GM23338 (cell line): ENCODE measurements around the gene GNG4. TPM values are rescaled to one million over a fixed set of nuclear protein-coding genes. Genes with fewer than 3 reads are reported as not detected.

Experiments used
- ATAC-seq: fragments of 200-7000 bp; cut with Tn5 transposase; 3 replicates; pipeline ENCODE4 v1.9.1; 2020
- DNase-seq: peaks from one replicate; pipeline ENCODE4 v3.0.0-alpha.2; 2015; ENCODE audit warnings: low spot score
- H2AFZ ChIP-seq: fragments of 200-600 bp; sonication (generic); 2 replicates; pipeline ENCODE4 v1.8.0; 2016; ENCODE audit warnings: antibody characterized with exemption, mild to moderate bottlenecking, moderate library complexity
- H3F3A ChIP-seq: fragments of 200-600 bp; sonication (generic); replicated peaks from 2 replicates; pipeline ENCODE4 v1.8.0; 2017; ENCODE audit warnings: antibody characterized with exemption, mixed run types, low read depth
- H3K27ac ChIP-seq: fragments of 200-600 bp; sonication (generic); 2 replicates; pipeline ENCODE4 v1.6.1; 2016; ENCODE audit warnings: low read depth
- H3K27me3 ChIP-seq: fragments of 200-600 bp; sonication (generic); 2 replicates; pipeline ENCODE4 v1.8.0; 2016; ENCODE audit warnings: mild to moderate bottlenecking, mixed run types, moderate library complexity; ENCODE audit not compliant: insufficient read depth
- H3K36me3 ChIP-seq: fragments of 200-600 bp; sonication (generic); 2 replicates; pipeline ENCODE4 v1.8.0; 2016; ENCODE audit warnings: mild to moderate bottlenecking; ENCODE audit not compliant: insufficient read depth
- H3K4me1 ChIP-seq: fragments of 200-600 bp; sonication (generic); 2 replicates; pipeline ENCODE4 v1.8.0; 2016; ENCODE audit warnings: mild to moderate bottlenecking, moderate library complexity; ENCODE audit not compliant: insufficient read depth
- H3K4me2 ChIP-seq: fragments of 200-600 bp; sonication (generic); 2 replicates; pipeline ENCODE4 v1.7.1; 2017; ENCODE audit warnings: mixed run types
- H3K4me3 ChIP-seq: fragments of 200-600 bp; sonication (generic); 2 replicates; pipeline ENCODE4 v1.6.1; 2016; ENCODE audit warnings: mixed run types
- H3K79me2 ChIP-seq: fragments of 200-600 bp; sonication (generic); replicated peaks from 2 replicates; pipeline ENCODE4 v1.8.0; 2017; ENCODE audit warnings: mild to moderate bottlenecking; ENCODE audit not compliant: insufficient read depth
- H3K9me2 ChIP-seq: fragments of 200-600 bp; sonication (generic); 2 replicates; pipeline ENCODE4 v1.8.0; 2017; ENCODE audit not compliant: insufficient read depth
- H4K20me1 ChIP-seq: fragments of 200-600 bp; sonication (generic); replicated peaks from 2 replicates; pipeline ENCODE4 v1.8.0; 2017; ENCODE audit warnings: mild to moderate bottlenecking; ENCODE audit not compliant: insufficient read depth
- H3K27ac Mint-ChIP-seq: 2 replicates; pipeline ENCODE4 v1.8.0; 2020; ENCODE audit warnings: inconsistent platforms, mild to moderate bottlenecking, moderate library complexity, mixed read lengths
- H3K27me3 Mint-ChIP-seq: 3 replicates; pipeline ENCODE4 v1.8.0; 2022; ENCODE audit warnings: low read depth, mild to moderate bottlenecking, moderate library complexity, mixed read lengths, inconsistent platforms; ENCODE audit not compliant: insufficient read depth, poor library complexity
- H3K36me3 Mint-ChIP-seq: 3 replicates; pipeline ENCODE4 v1.8.0; 2021; ENCODE audit warnings: low read depth, mild to moderate bottlenecking, inconsistent platforms, moderate library complexity, mixed read lengths
- H3K4me1 Mint-ChIP-seq: 3 replicates; pipeline ENCODE4 v1.8.0; 2020; ENCODE audit warnings: mild to moderate bottlenecking, inconsistent platforms, mixed read lengths
- H3K4me3 Mint-ChIP-seq: 3 replicates; pipeline ENCODE4 v1.8.0; 2021; ENCODE audit warnings: moderate library complexity, mild to moderate bottlenecking, inconsistent platforms, mixed read lengths
- H3K9me3 Mint-ChIP-seq: 3 replicates; pipeline ENCODE4 v1.8.0; 2020; ENCODE audit warnings: moderate library complexity, mild to moderate bottlenecking, inconsistent platforms, mixed read lengths
- CREB1 ChIP-seq: fragments of 250-450 bp; sonication (Bioruptor Pico); IDR thresholded peaks from 2 replicates; pipeline ENCODE4 v1.5.0; 2020; ENCODE audit warnings: low read depth, mild to moderate bottlenecking, moderate library complexity
- POLR2AphosphoS5 ChIP-seq: IDR thresholded peaks from 2 replicates; pipeline ENCODE4 v1.6.1; 2016; ENCODE audit warnings: antibody characterized with exemption, low read depth
- STAT1 ChIP-seq: IDR thresholded peaks from one replicate; pipeline ENCODE4 v1.6.1; 2016; ENCODE audit warnings: antibody characterized with exemption; ENCODE audit not compliant: unreplicated experiment
- ZNF114 ChIP-seq: fragments of 250-450 bp; sonication (Bioruptor Pico); IDR thresholded peaks from 2 replicates; pipeline ENCODE4 v1.5.0; 2020; ENCODE audit warnings: mild to moderate bottlenecking, moderate library complexity
- ZNF462 ChIP-seq: fragments of 250-450 bp; sonication (Bioruptor Pico); IDR thresholded peaks from 2 replicates; pipeline ENCODE4 v1.5.0; 2020; ENCODE audit warnings: mild to moderate bottlenecking, moderate library complexity
- polyA plus RNA-seq: library from polyadenylated mRNA; unstranded; fragments of >200 nt; fragmentation: Nextera tagmentation; extraction: Ambion mirVana; gene quantifications from 2 replicates; pipeline ENCODE4 v1.2.1, GENCODE V29; 2016
- total RNA-seq: library from RNA; depleted of rRNA; stranded (reverse); fragments of >200 nt; shearing (Covaris generic); gene quantifications from 2 replicates; pipeline ENCODE4 v1.2.3, GENCODE V29; 2014
- TF ChIP-seq, protein P1 (sequence below), 2 experiments: fragments of 200-600 bp in 1 of 2; sonication (generic) in 1 of 2; conservative IDR thresholded peaks; 2 replicates each; pipeline versions ENCODE4 v1.5.1 to v1.6.1; 2016 to 2017; ENCODE audit warnings: antibody characterized with exemption in 2 of 2, low read depth in 2 of 2, mild to moderate bottlenecking in 2 of 2, moderate library complexity in 1 of 2
- TF ChIP-seq, protein P2 (sequence below): IDR thresholded peaks from one replicate; pipeline ENCODE4 v1.6.1; 2018; ENCODE audit warnings: antibody characterized with exemption; ENCODE audit not compliant: unreplicated experiment

The GNG4 gene
- total and polyA plus RNA-seq, 2 experiments from 2014 or later = 40.2 to 49.2 TPM

GRCh38 chr1:235679005-235679404, 29.4 kb upstream of the GNG4 start:
- Mint-ChIP-seq H3K4me1 (peaks cover 8% of the 10 kb centered on the region; the same call in 2 of the 3 replicates), H3K36me3 (peaks cover 21% of the 10 kb centered on the region), H3K27ac (no peak overlapping the region), H3K4me3 (no peak overlapping the region), H3K9me3 (peaks cover 24% of the 10 kb centered on the region), H3K27me3 (no peaks in the 10 kb centered on the region)
- DNase-seq (peak; percentile 15), ATAC-seq (peak; percentile 52)
- H3K27me3 ChIP-seq = no peaks in the 10 kb centered on the region
- TF ChIP-seq CREB1 (CRISPR knock-in tag) = no peak
- no peak for TF ChIP-seq ZNF114
- no peak for TF ChIP-seq POLR2AphosphoS5
- H3F3A ChIP-seq = no peaks in the 10 kb centered on the region
- no peak overlapping the region for H3K27ac ChIP-seq
- no peak overlapping the region for H3K4me2 ChIP-seq
- H2AFZ ChIP-seq = peak overlapping the region; percentile 75; the same call in 1 of the 2 replicates
- H3K9me2 ChIP-seq = no peaks in the 10 kb centered on the region
- H3K4me3 ChIP-seq = no peak overlapping the region
- H3K79me2 ChIP-seq = no peaks in the 10 kb centered on the region
- 0 out of 2 replicates have a peak, but pooled peaks cover 3% of the 10 kb centered on the region for H3K36me3 ChIP-seq
- H3K4me1 ChIP-seq = no peaks in the 10 kb centered on the region
- H4K20me1 ChIP-seq = no peaks in the 10 kb centered on the region

GRCh38 chr1:235675152-235675890, 25.7 kb upstream of the GNG4 start:
- Mint-ChIP-seq H3K36me3 (peaks cover 53% of the 10 kb centered on the region), H3K4me1 (0 out of 3 replicates have a peak, but pooled peaks cover 2% of the 10 kb centered on the region), H3K4me3 (no peak overlapping the region), H3K27ac (0 out of 2 replicates have a peak overlapping the region, but pooled peaks have one; percentile 17), H3K9me3 (peaks cover 53% of the 10 kb centered on the region), H3K27me3 (peaks cover 7% of the 10 kb centered on the region)
- ATAC-seq = no peak
- Histone ChIP-seq H3K4me3 (no peak overlapping the region), H3K9me2 (peaks cover 3% of the 10 kb centered on the region; the same call in 1 of the 2 replicates), H3K36me3 (peaks cover 18% of the 10 kb centered on the region; the same call in 1 of the 2 replicates), H3K27me3 (no peaks in the 10 kb centered on the region), H3K4me2 (no peak overlapping the region), H3K4me1 (no peaks in the 10 kb centered on the region), H3K79me2 (no peaks in the 10 kb centered on the region), H3F3A (no peaks in the 10 kb centered on the region), H3K27ac (0 out of 2 replicates have a peak overlapping the region, but pooled peaks have one; percentile 47), H2AFZ (peak overlapping the region; percentile 39; the same call in 1 of the 2 replicates), H4K20me1 (no peaks in the 10 kb centered on the region)
- DNase-seq = peak; percentile 27
- TF ChIP-seq, protein P1, sequence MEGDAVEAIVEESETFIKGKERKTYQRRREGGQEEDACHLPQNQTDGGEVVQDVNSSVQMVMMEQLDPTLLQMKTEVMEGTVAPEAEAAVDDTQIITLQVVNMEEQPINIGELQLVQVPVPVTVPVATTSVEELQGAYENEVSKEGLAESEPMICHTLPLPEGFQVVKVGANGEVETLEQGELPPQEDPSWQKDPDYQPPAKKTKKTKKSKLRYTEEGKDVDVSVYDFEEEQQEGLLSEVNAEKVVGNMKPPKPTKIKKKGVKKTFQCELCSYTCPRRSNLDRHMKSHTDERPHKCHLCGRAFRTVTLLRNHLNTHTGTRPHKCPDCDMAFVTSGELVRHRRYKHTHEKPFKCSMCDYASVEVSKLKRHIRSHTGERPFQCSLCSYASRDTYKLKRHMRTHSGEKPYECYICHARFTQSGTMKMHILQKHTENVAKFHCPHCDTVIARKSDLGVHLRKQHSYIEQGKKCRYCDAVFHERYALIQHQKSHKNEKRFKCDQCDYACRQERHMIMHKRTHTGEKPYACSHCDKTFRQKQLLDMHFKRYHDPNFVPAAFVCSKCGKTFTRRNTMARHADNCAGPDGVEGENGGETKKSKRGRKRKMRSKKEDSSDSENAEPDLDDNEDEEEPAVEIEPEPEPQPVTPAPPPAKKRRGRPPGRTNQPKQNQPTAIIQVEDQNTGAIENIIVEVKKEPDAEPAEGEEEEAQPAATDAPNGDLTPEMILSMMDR (conservative IDR thresholded peaks at IDR 0.05; ENCODE audit: low read depth in 2 of 2) = no peak
- TF ChIP-seq STAT1 (no peak), ZNF114 (no peak), ZNF462 (CRISPR knock-in tag) (no peak)
- TF ChIP-seq, protein P2, sequence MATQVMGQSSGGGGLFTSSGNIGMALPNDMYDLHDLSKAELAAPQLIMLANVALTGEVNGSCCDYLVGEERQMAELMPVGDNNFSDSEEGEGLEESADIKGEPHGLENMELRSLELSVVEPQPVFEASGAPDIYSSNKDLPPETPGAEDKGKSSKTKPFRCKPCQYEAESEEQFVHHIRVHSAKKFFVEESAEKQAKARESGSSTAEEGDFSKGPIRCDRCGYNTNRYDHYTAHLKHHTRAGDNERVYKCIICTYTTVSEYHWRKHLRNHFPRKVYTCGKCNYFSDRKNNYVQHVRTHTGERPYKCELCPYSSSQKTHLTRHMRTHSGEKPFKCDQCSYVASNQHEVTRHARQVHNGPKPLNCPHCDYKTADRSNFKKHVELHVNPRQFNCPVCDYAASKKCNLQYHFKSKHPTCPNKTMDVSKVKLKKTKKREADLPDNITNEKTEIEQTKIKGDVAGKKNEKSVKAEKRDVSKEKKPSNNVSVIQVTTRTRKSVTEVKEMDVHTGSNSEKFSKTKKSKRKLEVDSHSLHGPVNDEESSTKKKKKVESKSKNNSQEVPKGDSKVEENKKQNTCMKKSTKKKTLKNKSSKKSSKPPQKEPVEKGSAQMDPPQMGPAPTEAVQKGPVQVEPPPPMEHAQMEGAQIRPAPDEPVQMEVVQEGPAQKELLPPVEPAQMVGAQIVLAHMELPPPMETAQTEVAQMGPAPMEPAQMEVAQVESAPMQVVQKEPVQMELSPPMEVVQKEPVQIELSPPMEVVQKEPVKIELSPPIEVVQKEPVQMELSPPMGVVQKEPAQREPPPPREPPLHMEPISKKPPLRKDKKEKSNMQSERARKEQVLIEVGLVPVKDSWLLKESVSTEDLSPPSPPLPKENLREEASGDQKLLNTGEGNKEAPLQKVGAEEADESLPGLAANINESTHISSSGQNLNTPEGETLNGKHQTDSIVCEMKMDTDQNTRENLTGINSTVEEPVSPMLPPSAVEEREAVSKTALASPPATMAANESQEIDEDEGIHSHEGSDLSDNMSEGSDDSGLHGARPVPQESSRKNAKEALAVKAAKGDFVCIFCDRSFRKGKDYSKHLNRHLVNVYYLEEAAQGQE = no peak
